ENCODE measurements around the gene FBXL2.

The FBXL2 gene

GRCh38 chr3:33430571-33430970 is 153.3 kb downstream of the FBXL2 start:
- DNase-seq = no peak

DNA sequence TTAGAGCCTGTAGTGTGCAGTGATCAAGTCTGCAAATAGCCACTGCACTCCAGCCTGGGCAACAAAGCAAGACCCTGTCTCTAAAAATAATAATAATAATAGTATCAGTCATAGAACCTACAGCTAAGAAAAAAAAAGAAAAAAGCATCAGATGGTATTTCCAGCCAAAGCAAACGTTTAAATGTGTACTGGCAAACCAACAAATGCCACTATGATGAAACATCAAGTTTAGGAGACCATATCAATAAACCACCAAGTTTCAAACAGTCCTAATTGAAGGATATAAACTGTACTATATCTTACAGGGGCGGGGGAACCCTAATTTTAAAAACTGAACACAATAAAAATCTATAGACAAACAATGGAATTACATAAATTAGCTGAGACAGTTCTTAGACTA is 156.6 kb downstream of the FBXL2 start:
- DNase-seq = no peak

Measured in NCI-H510A treated with DMSO at 0.1 percent for 48 hours (cell line).